HG03108 (cell line): Measurements from ENCODE around the gene ZNF385B.

Source experiments
- ATAC-seq: cut with Tn5 transposase; IDR thresholded peaks from one replicate; pipeline ENCODE4 v1.9.1; 2021; ENCODE audit warnings: moderate library complexity; ENCODE audit not compliant: unreplicated experiment

ZNF385B gene

DNA sequence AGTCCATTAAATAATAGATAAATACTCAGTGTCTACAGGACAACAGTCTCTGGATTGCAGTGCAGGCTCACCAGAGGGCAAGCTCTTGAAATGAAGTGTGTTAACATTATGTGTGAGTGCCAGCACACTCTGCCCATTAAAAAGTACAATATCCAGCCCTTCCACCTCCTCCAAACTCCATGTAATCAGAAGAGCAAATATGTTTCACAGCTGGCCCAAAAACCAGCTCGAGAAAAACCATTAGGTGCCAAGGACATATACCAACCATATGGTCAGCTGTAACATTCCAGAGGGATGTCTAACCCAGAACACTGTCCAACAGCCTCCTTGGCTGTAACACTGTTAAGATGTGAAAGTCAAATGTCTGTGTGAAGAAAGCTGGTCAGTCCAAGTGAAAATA is 112.2 kb downstream of the ZNF385B start:
- no peak for ATAC-seq

DNA sequence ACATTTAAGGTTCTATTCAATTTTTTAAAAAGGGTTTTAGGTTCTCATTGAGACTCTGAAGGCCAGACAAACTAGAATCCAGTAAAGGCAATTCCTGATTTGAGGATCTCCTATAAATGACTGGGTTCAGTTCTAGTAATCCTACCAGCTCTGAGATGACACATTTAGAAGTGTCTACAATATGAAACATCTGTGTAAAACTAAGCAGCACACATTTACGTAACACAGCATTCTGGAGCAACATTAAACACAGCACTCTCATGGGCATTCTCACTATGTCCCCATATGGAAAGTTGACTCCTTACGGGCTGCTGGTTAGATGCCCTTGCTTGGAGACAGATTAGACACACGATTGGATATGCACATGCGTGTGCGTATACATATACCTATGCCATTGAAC is 114.4 kb downstream of the ZNF385B start:
- ATAC-seq, result no peak

DNA sequence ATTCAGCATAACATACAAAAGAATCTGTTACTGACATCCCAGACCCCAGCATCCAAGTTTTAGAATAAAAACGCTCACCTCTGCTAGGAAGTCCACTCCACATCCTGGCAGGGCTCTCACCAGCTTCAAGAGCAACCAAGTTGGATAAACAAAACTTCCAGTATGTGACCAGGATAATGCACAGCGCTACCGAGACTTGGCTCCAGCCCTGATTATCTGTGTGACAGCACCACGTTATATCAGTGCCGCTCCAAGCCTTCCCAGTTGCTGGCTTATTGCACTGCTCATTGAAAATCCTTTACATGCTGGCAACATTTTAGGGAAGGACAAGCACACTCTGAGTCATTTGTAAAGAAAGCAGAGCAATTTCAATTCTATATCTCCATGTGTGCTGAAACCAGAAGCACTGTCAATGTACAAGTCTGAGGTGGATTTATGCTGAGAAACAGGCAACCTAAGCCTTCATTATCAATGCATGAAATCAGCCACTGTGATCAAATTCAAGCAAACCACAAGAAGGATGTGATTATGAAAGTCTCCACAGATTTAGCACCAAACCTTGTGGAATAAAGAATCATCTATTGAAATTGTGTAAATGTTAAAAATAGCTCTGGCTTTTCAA is 115.7 kb downstream of the ZNF385B start:
- no peak for ATAC-seq

DNA sequence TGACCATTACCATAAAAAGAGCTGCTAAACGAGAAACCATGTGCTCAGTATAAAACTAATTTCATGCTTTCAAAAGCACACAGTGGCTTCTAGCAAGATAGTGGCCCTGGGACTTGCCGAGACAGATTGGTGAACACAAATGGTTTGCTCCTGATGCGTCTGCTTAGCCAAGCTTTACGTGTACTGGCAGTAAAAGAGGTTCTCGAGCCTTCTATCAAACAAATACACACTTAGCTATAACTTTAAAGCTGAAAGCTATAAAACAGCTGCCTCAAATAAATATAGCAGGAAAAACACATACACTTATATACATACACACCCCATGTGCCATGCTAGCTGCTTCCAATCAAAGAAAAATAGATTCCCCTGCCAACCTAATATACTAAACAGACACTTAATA is 117.0 kb downstream of the ZNF385B start:
- ATAC-seq, result no peak

DNA sequence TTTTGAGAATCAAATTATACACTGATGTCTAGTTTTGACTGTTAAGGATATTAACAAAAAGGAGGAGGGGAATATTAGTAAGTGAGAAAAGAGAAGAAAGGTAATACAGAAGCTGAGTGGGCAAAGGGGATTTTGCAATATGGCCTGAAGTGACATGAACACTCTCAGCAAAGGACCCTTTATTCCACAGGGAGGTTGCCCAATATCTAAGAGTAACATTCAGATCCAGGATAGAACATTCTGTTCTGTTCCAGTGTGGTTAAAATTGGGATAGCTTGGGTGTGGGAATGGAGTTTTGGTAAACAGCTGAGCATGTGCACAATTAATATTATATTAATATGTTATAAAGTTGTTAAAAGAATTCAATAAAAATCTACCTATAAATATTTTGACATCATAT is 120.1 kb downstream of the ZNF385B start:
- ATAC-seq, result no peak

DNA sequence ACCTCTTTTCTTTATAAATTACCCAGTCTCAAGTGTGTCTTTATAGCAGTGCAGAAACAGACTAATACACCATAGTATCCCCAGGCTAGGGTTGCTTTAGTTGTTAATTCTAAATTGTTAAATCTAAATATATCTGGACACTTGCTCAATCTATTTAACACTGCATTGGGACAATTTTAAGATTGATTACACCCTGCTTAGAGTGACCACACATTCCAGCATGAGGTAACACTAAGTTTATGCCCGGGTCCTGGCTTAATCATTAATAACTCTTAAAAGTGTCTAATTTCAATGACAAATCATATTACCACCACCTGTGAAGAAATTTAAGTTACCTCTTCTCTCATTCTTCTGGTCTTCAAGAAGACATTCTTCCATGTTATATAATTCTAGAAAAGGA is 131.4 kb downstream of the ZNF385B start:
- no peak for ATAC-seq

DNA sequence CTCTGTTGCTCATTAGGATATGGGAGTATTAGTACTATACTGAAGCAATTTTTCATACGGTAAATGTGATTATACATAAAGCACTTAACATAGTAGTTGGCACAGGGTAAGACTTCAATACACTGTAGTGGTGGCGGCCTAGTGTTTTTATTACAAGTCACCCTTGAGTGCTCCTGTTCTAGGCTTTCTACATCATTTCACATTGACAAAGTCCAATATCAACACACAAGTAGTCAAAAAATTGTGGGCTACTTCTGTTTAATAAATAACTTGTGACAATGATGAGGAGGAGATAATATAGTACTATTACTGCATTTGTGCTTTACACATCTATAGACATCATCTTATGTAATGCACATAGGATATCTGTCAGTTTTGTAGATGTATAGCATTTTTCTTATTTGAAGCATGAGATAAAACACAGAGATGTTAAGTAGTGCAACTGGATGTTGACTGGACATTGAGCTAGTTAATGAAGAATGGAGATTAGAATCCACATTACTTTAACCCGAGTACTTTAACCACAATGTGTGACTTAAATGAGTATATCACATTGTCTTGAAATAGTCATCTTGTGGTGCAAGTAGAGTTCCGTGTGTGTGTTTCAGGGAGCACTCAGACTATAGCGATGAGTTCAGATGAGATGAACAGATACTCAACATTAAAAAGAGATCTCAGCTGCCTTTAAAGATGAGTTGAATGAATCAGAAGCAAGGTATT is 134.8 kb downstream of the ZNF385B start:
- ATAC-seq, result no peak

DNA sequence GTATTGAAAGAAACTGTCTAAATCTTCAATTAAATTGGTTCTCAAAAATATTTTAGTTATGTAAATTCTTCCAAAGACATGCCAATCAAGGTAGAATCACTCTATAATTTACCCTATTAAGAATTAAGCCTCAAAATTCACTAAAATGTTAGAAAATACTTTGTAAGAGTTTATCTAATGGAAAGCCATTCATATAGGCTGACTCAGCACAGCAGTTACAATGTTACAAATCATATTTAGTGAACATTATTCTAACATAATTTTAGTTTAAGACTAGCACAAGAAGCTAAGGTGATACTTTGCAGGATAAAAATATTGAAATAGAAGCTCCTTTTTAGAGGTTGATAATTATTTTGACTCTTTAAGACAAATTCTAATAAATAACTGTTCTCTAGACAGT is 137.0 kb downstream of the ZNF385B start:
- no peak for ATAC-seq

DNA sequence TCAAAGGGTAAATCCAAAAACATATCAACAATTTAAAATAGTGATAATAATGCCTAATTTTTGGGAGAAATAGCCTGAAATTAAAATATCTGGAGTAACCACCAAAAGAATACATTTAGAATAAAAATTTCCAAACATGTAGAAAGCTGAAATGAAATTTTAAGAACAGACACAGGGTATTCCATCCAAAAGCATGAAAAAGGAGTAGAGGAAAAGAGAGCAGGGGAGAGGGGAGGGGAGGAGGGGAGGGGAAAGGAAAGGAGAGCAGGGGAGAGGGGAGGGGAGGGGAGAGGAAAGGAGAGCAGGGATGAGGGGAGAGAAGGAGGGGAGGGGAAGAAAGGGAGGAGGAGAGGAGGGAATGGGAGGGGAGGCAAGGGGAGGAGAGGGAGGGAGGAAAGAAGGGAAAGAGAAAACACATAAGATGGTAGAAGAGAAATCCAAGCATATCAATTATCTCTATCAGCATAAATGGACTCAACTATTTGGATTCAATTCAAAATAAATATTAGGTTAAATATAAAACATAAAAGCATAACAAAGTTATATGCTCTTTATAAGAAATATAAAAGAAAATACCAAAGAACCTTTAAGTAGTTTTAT is 141.1 kb downstream of the ZNF385B start:
- ATAC-seq, result no peak

DNA sequence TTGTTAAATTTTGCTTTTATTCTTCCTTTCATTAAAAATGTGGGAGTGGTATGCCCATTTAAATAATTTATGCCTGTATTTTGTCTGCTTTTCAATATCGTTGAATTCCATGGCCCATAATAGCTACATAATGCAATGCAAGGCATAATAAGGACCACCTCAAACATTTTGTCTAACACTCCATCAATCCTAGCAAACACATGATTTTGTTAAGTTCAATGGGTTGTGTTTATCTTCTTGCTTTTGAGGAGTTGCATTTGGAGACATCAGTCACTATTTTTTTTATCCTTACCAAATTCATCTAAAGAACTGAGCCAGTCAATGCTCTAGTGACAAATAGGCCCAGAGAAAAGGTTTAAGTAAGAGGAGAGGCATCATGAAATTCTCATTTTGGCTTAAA is 145.5 kb downstream of the ZNF385B start:
- no peak for ATAC-seq

DNA sequence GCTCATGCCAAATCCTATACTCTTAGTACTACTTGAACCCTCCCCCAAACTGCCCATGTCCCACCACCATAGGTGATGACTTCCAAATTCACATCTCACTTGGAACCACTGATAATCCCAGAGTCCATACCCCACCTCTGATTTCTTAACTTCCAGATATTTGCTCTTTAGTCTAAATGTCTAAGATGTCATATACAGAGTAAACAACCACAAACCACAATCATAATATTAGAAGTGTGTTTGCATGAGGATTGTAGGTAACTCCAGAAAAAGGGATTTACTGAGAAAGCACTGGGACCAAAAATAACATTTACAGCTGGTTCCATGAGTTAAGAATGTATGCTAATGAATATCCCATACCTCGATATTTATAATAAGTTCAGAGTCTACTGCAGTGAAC is 146.2 kb downstream of the ZNF385B start:
- no peak for ATAC-seq

DNA sequence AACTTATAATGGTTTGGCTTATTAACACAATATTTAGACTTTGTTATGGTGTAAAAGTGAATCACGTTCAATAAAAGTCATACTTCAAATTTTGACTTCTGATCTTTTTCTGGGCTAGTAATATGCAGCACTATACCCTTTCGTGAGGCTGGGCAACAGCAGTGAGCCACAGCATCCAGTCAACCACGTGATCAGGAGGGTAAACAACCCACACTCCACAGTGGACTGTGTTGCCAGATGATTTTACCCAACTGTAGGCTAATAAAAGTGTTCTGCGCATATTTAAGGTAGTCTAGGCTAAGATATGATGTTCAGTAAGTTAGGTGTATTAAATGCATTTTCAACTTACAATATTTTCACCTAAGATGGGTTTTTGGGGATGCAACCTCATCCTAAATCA is 148.6 kb downstream of the ZNF385B start:
- no peak for ATAC-seq

DNA sequence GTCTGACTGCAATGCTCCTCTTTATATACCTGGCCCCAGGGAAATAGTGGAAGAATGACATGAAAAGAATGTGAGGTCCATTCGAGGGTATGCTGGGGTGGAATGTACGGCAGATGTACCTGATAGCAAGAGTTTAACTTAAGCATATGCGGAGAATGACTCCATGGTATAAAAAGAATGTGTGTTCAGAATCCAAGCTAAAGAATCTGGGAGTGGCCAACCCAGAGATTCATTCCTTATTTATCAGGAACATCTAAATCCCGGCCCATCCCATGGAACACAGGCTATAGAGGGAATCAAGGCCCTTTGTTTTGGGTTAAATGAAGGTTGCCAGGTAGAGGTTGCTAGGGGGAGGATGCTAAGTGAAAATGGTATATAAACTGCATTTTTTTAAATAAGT is 150.0 kb downstream of the ZNF385B start:
- no peak for ATAC-seq

DNA sequence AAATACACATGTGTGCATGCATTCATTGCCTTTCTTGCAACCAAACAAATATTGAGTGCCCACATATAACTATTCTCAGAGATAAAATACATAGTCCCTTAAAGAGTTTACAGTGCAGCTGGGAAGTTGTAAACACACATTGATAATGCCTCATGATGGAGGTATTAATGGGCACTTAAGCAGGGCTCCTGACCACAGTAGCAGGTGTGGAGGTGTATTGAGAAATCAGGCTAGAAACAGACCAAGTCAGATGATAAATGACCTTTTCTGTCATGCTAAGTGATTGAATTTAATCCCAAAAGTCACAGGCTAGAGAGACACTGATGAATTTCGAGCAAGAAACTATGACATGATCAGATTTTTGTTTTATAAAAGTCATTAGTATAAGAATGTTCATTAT is 157.7 kb downstream of the ZNF385B start:
- no peak for ATAC-seq

DNA sequence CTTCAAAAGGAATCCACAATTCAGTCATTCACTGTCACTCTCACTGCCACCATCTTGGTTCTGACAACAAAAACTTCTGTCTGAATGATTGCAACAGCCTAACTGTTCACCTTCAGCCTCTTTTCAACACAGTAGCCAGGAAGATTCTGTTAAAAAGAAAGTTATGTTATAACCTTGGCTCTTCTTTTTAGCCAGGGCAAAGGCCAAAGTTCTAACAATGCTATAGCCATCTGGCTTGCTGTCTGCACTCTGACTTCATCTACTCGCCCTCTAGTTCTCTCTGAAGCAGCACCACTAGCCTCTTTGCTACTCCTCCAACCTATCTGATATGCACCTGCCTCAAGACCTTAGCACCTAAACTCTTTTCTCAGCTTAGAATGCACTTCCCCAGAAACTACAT is 158.5 kb downstream of the ZNF385B start:
- no peak for ATAC-seq

DNA sequence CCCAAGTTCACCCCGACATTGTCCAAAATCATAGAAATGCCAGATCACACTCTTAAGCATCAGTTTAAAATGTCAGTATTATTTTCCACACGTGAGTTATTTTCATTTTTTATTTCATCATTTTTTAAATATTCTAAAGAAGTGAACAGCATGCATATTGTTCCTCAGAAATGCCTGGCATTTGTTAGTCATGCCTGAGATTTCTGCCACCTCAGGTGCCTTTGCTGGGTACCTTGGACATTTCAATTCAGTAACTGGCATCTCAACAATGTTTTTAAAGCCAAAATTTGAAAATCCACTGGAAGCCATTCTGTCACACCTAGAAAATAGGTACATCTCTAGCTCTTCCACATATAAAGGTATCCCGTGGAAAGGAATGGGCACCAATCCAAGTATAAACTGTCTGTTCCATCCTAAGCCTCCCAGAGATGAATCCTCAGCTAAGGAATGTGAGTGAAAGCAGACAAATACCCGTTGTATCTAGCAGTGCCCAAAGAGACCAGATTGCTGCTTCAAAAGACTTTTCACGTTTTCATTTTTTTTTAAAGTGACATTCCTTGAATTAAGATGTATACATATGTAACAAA is 159.8 kb downstream of the ZNF385B start:
- ATAC-seq, result no peak

DNA sequence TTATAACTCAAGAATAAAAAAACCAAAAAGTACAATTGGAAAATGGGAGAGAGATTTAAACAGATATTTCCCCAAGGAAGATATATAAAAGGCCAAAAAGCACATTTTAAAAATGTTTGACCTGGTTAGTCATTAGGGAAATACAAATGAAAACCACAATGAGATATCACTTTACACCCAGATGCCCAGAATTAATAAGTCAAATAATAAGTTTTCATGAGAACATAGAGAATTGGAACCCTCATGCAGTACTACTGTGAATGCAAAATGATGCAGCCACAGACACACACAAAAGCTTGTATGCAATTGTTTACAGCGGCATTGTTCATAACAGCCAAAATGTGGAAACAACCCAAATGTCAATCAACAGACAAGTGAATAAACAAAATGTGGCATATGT is 165.9 kb downstream of the ZNF385B start:
- no peak for ATAC-seq

DNA sequence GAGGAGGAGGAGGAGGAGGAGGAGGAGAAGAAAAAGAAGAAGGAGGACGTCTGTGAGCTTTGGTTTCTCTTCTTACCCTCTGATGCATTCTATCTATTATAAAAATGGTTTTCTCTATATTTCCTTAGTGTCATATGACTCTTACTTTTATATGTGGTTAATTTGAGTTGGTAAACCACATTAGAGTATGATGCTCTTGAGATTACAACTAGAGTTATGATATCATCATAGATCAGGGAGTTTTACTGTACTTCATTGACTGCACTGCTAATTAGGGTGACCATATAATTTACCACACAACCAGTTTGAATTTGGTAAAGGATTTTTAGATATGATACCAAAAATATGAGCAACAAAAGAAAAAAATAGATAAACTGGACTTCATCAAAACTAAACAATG is 166.4 kb downstream of the ZNF385B start:
- ATAC-seq, result no peak

DNA sequence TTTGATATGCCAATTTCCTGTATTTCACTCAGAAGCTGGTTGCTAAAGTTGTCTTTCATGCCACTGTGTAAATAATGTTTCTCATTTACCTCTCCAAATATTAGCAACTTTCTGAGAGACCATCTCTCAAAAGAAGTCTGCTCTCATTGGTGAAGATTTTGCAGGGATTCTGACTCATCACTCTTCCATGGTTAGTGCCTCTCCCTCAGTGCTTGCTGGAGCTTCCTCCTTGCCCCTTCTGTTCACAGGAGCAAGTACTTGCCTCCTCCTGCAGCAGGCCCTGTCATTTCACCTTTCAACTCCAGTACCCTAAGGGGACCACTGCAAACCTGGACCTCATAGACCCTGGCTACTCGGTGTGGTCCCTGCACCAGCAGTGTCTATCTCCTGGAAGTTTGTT is 168.8 kb downstream of the ZNF385B start:
- no peak for ATAC-seq

DNA sequence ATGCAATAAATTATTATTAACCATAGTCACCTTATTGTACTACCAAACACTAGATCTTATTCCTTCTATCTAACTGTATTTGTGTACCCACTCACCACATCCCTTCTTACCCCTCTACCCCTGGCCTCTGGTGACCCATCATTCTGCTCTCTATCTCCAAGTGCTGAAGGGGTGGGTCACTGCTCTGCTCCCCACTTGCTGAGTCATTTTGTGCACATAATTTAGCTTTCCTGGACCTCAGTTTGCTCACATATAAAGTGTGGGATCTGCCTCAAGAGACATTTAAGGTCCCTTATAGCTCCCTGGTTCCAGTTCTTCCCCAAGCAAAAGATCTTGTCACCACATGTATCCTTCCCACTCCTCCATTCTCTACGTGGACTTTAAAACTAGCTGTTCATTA is 169.4 kb downstream of the ZNF385B start:
- ATAC-seq, result no peak

DNA sequence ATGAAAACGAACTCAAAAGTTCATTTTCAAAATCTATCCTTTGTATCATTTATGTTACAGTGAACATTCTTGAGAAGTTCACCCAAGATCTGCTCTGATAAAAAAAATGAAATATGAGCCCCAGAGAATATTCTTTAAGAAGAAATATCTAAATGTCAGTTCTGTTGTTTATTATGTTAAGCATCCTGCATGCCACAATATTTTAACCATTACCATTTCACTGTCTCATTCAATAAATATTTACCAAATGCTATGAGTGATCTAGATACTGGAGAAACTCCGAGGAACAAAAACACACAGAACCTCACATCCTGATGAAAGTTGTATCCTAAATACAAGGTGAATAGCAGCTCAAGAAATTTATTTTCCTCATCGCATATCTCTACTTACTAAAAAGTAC is 170.2 kb downstream of the ZNF385B start:
- ATAC-seq, result no peak

DNA sequence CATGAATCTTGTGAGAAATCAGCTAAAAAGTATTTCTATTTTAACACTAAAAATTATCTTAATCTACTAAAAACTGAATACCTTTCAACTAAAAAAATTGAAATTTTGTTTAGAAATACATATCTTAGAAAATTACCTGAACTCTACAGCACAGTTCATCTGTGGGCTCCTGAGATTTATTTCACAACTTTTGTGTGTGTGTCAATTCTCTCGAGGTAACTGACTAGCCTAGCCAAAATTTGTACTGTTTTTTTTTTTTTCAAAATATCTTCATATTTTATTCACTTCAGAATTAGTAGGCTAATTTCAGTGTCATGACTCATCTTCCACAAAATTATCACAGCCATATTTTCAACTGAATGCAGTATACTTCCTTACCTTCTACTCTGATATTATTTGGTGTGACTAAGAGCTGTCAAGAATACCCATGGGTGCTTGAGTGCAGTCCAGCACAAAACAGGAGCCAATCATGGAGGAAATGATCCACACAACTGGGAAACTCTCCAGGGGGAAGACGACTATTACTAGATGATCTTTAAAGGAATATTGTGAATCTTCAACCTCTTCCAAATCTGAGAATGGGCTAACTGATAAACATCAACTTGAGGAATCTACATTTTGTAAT is 174.6 kb downstream of the ZNF385B start:
- no peak for ATAC-seq
